Peyer's patch (tissue), 4 donors: ENCODE results near the gene NSUN6.

Experiments
- POLR2A ChIP-seq, 2 donors: fragments of 450-650 bp; IDR thresholded peaks; one replicate each; pipeline ENCODE4 v1.5.1; 2017; ENCODE audit warnings: antibody characterized with exemption in 2 of 2, mild to moderate bottlenecking in 2 of 2, moderate library complexity in 2 of 2
- TF ChIP-seq, protein P1 (sequence below), 6 experiments: fragments of 450-650 bp in 4 of 6; fragments of 200-600 bp in 2 of 6; sonication (generic) in 1 of 6; IDR thresholded peaks; one replicate each; pipeline ENCODE4 v1.5.1; 2017 to 2019; ENCODE audit warnings: antibody characterized with exemption in 6 of 6, mild to moderate bottlenecking in 3 of 6, moderate library complexity in 1 of 6

GRCh38 chr10:18601321-18601720, 50.1 kb downstream of the NSUN6 start:
- TF ChIP-seq, protein P1, sequence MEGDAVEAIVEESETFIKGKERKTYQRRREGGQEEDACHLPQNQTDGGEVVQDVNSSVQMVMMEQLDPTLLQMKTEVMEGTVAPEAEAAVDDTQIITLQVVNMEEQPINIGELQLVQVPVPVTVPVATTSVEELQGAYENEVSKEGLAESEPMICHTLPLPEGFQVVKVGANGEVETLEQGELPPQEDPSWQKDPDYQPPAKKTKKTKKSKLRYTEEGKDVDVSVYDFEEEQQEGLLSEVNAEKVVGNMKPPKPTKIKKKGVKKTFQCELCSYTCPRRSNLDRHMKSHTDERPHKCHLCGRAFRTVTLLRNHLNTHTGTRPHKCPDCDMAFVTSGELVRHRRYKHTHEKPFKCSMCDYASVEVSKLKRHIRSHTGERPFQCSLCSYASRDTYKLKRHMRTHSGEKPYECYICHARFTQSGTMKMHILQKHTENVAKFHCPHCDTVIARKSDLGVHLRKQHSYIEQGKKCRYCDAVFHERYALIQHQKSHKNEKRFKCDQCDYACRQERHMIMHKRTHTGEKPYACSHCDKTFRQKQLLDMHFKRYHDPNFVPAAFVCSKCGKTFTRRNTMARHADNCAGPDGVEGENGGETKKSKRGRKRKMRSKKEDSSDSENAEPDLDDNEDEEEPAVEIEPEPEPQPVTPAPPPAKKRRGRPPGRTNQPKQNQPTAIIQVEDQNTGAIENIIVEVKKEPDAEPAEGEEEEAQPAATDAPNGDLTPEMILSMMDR (IDR thresholded peaks at IDR 0.05), result peak in 2 of 6 experiments; percentile 6 to 10
- TF ChIP-seq POLR2A (IDR thresholded peaks at IDR 0.05), result no peak
